Daoy (cell line): ENCODE data around the gene ERCC6L. TPM values are rescaled to one million over a fixed set of nuclear protein-coding genes. Genes with fewer than 3 reads are reported as not detected.
"Not testable (repeated sequence)": the region's sequence is repeated elsewhere in the genome, so short reads cannot be mapped to it uniquely, and the experiment has no call there.

Experiments used
- DNase-seq: peaks from one replicate; pipeline ENCODE4 v3.0.0-alpha.2; 2015; ENCODE audit warnings: low read depth
- total RNA-seq: library from RNA; depleted of rRNA; stranded (reverse); fragments of >200 nt; shearing (Covaris generic); gene quantifications from 2 replicates; pipeline ENCODE4 v1.2.3, GENCODE V29; 2014

ERCC6L gene
- total RNA-seq, 1 experiment from 2014 or later = 11.1 TPM

GRCh38 chrX:72245461-72246089, 6.7 kb upstream of the ERCC6L start:
- DNase-seq = peak; percentile 51

- DNase-seq = peak; percentile 46
Measured at GRCh38 chrX:72243472-72243871, 4.6 kb upstream of the ERCC6L start.

- no peak for DNase-seq
Measured at GRCh38 chrX:72240976-72241375, 2.1 kb upstream of the ERCC6L start.

- no peak for DNase-seq
Measured at GRCh38 chrX:72238183-72238582, 644 bp downstream of the ERCC6L start.

- no peak for DNase-seq
Measured at GRCh38 chrX:72236841-72237240, 2.0 kb downstream of the ERCC6L start.

- DNase-seq = no peak
Measured at GRCh38 chrX:72230290-72230689, 8.5 kb downstream of the ERCC6L start.

GRCh38 chrX:72220375-72220774, 18.5 kb downstream of the ERCC6L start:
- not testable (repeated sequence) for DNase-seq

GRCh38 chrX:72216973-72217372, 21.9 kb downstream of the ERCC6L start:
- DNase-seq = no peak

GRCh38 chrX:72208126-72208800, 30.6 kb downstream of the ERCC6L start:
- no peak for DNase-seq

GRCh38 chrX:72207366-72207765, 31.5 kb downstream of the ERCC6L start:
- no peak for DNase-seq

- no peak for DNase-seq
Measured at GRCh38 chrX:72205706-72206105, 33.1 kb downstream of the ERCC6L start.

- DNase-seq = no peak
Measured at GRCh38 chrX:72203421-72203820, 35.4 kb downstream of the ERCC6L start.

- no peak for DNase-seq
Measured at GRCh38 chrX:72202792-72203401, 35.9 kb downstream of the ERCC6L start.

GRCh38 chrX:72201836-72202536, 36.8 kb downstream of the ERCC6L start:
- peak; percentile 74 for DNase-seq

- DNase-seq = no peak
Measured at GRCh38 chrX:72182924-72183323, 55.9 kb downstream of the ERCC6L start.

GRCh38 chrX:72181178-72182125, 57.4 kb downstream of the ERCC6L start, which contains the start of gene PIN4:
Gene PIN4 (plus strand): TSS chrX:72181757. CDS start chrX:72181786, 29 bp downstream.
- DNase-seq = peak; percentile 95

- DNase-seq = no peak
Measured at GRCh38 chrX:72180539-72180938, 58.3 kb downstream of the ERCC6L start.

- DNase-seq = no peak
Measured at GRCh38 chrX:72176981-72177380, 61.8 kb downstream of the ERCC6L start.

GRCh38 chrX:72176289-72176688, 62.5 kb downstream of the ERCC6L start:
- DNase-seq = not testable (repeated sequence)

GRCh38 chrX:72169008-72169728, 69.7 kb downstream of the ERCC6L start:
- DNase-seq = peak; percentile 3

- DNase-seq = no peak
Measured at GRCh38 chrX:72165551-72165950, 73.3 kb downstream of the ERCC6L start.
